GM10266 (cell line): ENCODE measurements around the gene FBXO41.

Source experiments
- DNase-seq: peaks from one replicate; pipeline ENCODE4 v3.0.0; 2012; ENCODE audit errors: extremely low spot score
- CTCF ChIP-seq: IDR thresholded peaks from 2 replicates; pipeline ENCODE4 v1.5.1; 2012; ENCODE audit warnings: mild to moderate bottlenecking, low read depth; ENCODE audit not compliant: control insufficient read depth, insufficient read depth; ENCODE audit errors: missing control alignments

The FBXO41 gene

GRCh38 chr2:73289304-73289703 is 5.0 kb upstream of the FBXO41 start:
- DNase-seq = no peak
- no peak for TF ChIP-seq CTCF

GRCh38 chr2:73286134-73286655 is 1.9 kb upstream of the FBXO41 start:
- no peak for TF ChIP-seq CTCF
- DNase-seq = no peak

- no peak for TF ChIP-seq CTCF
- DNase-seq = no peak
Measured at GRCh38 chr2:73285159-73285739, 971 bp upstream of the FBXO41 start.

- no peak for TF ChIP-seq CTCF
- DNase-seq = peak; percentile 64
Measured at GRCh38 chr2:73283545-73284295, 558 bp downstream of the FBXO41 start.

- DNase-seq = no peak
- no peak for TF ChIP-seq CTCF
Measured at GRCh38 chr2:73282924-73283544, 1.2 kb downstream of the FBXO41 start.

- no peak for TF ChIP-seq CTCF
- no peak for DNase-seq
Measured at GRCh38 chr2:73281244-73281643, 3.0 kb downstream of the FBXO41 start.

GRCh38 chr2:73279852-73280251 is 4.4 kb downstream of the FBXO41 start:
- no peak for TF ChIP-seq CTCF
- no peak for DNase-seq
